C4-2B (cell line): Measurements from ENCODE around the gene RNF152.

Source experiments
- CTCF ChIP-seq: fragments of 450-650 bp; conservative IDR thresholded peaks from 2 replicates; pipeline ENCODE4 v1.5.1; 2017; ENCODE audit warnings: mild to moderate bottlenecking
- ZFX ChIP-seq: fragments of 450-650 bp; IDR thresholded peaks from 2 replicates; pipeline ENCODE4 v1.6.1; 2017

GRCh38 chr18:61815885-61816470 is 76.8 kb downstream of the RNF152 start:
- TF ChIP-seq CTCF: no peak
- TF ChIP-seq ZFX: no peak
